Right atrium auricular region (tissue), 2 donors: Measurements from ENCODE around the gene CAMK1G. TPM values are rescaled to one million over a fixed set of nuclear protein-coding genes. Genes with fewer than 3 reads are reported as not detected.

ENCODE experiments used
- DNase-seq: peaks from one replicate; pipeline ENCODE4 v3.0.0-alpha.2; 2019; ENCODE audit warnings: low spot score
- H3K27ac ChIP-seq, 2 donors: fragments of 200-600 bp; sonication (generic); 1 replicate in 1 of 2; 2 replicates in 1 of 2; pipeline ENCODE4 v1.5.1; 2016 to 2019
- H3K27me3 ChIP-seq, 2 donors: fragments of 200-600 bp; sonication (generic); one replicate each; pipeline versions ENCODE4 v1.5.1 to v1.6.0; 2017 to 2019
- H3K36me3 ChIP-seq: fragments of 200-600 bp; sonication (generic); one replicate; pipeline ENCODE4 v1.5.1; 2016
- H3K4me1 ChIP-seq, 2 donors: fragments of 200-600 bp; sonication (generic); one replicate each; pipeline versions ENCODE4 v1.5.1 to v1.6.0; 2017 to 2019
- H3K4me3 ChIP-seq, 2 donors: fragments of 200-600 bp; sonication (generic); 1 replicate in 1 of 2; 2 replicates in 1 of 2; pipeline ENCODE4 v1.5.1; 2017 to 2019; ENCODE audit warnings: mild to moderate bottlenecking in 1 of 2, moderate library complexity in 1 of 2
- H3K9me3 ChIP-seq, 2 donors: fragments of 200-600 bp; sonication (generic); one replicate each; pipeline ENCODE4 v1.5.1; 2019
- CTCF ChIP-seq, 2 donors: fragments of 200-600 bp; sonication (generic); IDR thresholded peaks; one replicate each; pipeline ENCODE4 v1.5.1; 2019; ENCODE audit warnings: antibody characterized with exemption in 2 of 2
- total RNA-seq, 2 donors: library from RNA; depleted of rRNA; stranded (reverse); fragments of >200 nt; gene quantifications; one replicate each; pipeline ENCODE4 v1.1.0, GENCODE V29; 2016

CAMK1G gene
- total RNA-seq, 2 donors from 2014 or later: 0.28 TPM; not detected in 1

- peak; percentile 80 for DNase-seq
- no peak for TF ChIP-seq CTCF (IDR thresholded peaks at IDR 0.05)
- no peaks in the 10 kb centered on the region for H3K27me3 ChIP-seq
- no peaks in the 10 kb centered on the region for H3K9me3 ChIP-seq
- H3K4me1 ChIP-seq: peaks cover 0 to 53% of the 10 kb centered on the region in 2 donors
- H3K27ac ChIP-seq: peak overlapping the region in 1 of 2 donors; percentile 40
- H3K4me3 ChIP-seq: no peak overlapping the region
- no peaks in the 10 kb centered on the region for H3K36me3 ChIP-seq
Measured at GRCh38 chr1:209652873-209653401, 69.4 kb downstream of the CAMK1G start.

- H3K9me3 ChIP-seq: no peaks in the 10 kb centered on the region
- H3K4me1 ChIP-seq: peaks cover 0 to 43% of the 10 kb centered on the region in 2 donors
- no peak for TF ChIP-seq CTCF (IDR thresholded peaks at IDR 0.05)
- H3K27ac ChIP-seq: no peak overlapping the region
- no peak overlapping the region for H3K4me3 ChIP-seq
- H3K36me3 ChIP-seq: no peaks in the 10 kb centered on the region
- no peak for DNase-seq
- no peaks in the 10 kb centered on the region for H3K27me3 ChIP-seq
Measured at GRCh38 chr1:209653915-209654351, 70.4 kb downstream of the CAMK1G start.

- Histone ChIP-seq H3K9me3 (no peaks in the 10 kb centered on the region), H3K4me3 (no peak overlapping the region)
- no peak for TF ChIP-seq CTCF (IDR thresholded peaks at IDR 0.05)
Measured at GRCh38 chr1:209655411-209656231, 72.1 kb downstream of the CAMK1G start.

GRCh38 chr1:209657140-209657879 lies 73.8 kb downstream of the CAMK1G start:
- no peak overlapping the region for H3K4me3 ChIP-seq
- H3K27me3 ChIP-seq: no peaks in the 10 kb centered on the region
- no peak for DNase-seq
- no peaks in the 10 kb centered on the region for H3K36me3 ChIP-seq
- H3K27ac ChIP-seq: no peak overlapping the region
- peaks cover 0 to 15% of the 10 kb centered on the region in 2 donors for H3K4me1 ChIP-seq
- no peak for TF ChIP-seq CTCF (IDR thresholded peaks at IDR 0.05)
- no peaks in the 10 kb centered on the region for H3K9me3 ChIP-seq

More at GRCh38 chr1:209655411-209656231, 72.1 kb downstream of the CAMK1G start:
- DNase-seq: no peak
- peaks cover 0 to 29% of the 10 kb centered on the region in 2 donors for H3K4me1 ChIP-seq
- H3K36me3 ChIP-seq: no peaks in the 10 kb centered on the region
- no peak overlapping the region for H3K27ac ChIP-seq
- H3K27me3 ChIP-seq: no peaks in the 10 kb centered on the region

GRCh38 chr1:209657918-209658317 lies 74.4 kb downstream of the CAMK1G start:
- Histone ChIP-seq H3K27ac (no peak overlapping the region), H3K4me1 (peaks cover 0 to 9% of the 10 kb centered on the region in 2 donors), H3K27me3 (no peaks in the 10 kb centered on the region), H3K36me3 (no peaks in the 10 kb centered on the region), H3K4me3 (no peak overlapping the region), H3K9me3 (no peaks in the 10 kb centered on the region)
- DNase-seq: no peak
- no peak for TF ChIP-seq CTCF (IDR thresholded peaks at IDR 0.05)
